Effector memory CD4-positive, alpha-beta T cell (primary cell): ENCODE data around the gene LRP2BP.

ENCODE experiments used
- DNase-seq, 3 donors: peaks; one replicate each; pipeline ENCODE4 v3.0.0-alpha.2; 2020
- H3K27ac ChIP-seq: 2 replicates; pipeline ENCODE4 v1.7.0; 2013; ENCODE audit warnings: mild to moderate bottlenecking, low read length, moderate library complexity; ENCODE audit not compliant: insufficient read depth, poor library complexity, severe bottlenecking
- H3K27me3 ChIP-seq: replicated peaks from 2 replicates; pipeline ENCODE4 v1.7.0; 2013; ENCODE audit warnings: mild to moderate bottlenecking, low read length; ENCODE audit not compliant: insufficient read depth, control insufficient read depth, poor library complexity, severe bottlenecking
- H3K36me3 ChIP-seq: 2 replicates; pipeline ENCODE4 v1.7.0; 2013; ENCODE audit warnings: mild to moderate bottlenecking, low read length, moderate library complexity; ENCODE audit not compliant: control insufficient read depth, insufficient read depth
- H3K4me1 ChIP-seq: 2 replicates; pipeline ENCODE4 v1.7.0; 2013; ENCODE audit warnings: low read length, mild to moderate bottlenecking; ENCODE audit not compliant: control insufficient read depth, insufficient read depth, poor library complexity, severe bottlenecking
- H3K4me3 ChIP-seq: 2 replicates; pipeline ENCODE4 v1.7.0; 2013; ENCODE audit warnings: low read length, low read depth, mild to moderate bottlenecking; ENCODE audit not compliant: insufficient read depth, poor library complexity, severe bottlenecking
- H3K9me3 ChIP-seq: 2 replicates; pipeline ENCODE4 v1.7.0; 2013; ENCODE audit warnings: mild to moderate bottlenecking, low read length, moderate library complexity; ENCODE audit not compliant: control insufficient read depth

Gene LRP2BP

DNA sequence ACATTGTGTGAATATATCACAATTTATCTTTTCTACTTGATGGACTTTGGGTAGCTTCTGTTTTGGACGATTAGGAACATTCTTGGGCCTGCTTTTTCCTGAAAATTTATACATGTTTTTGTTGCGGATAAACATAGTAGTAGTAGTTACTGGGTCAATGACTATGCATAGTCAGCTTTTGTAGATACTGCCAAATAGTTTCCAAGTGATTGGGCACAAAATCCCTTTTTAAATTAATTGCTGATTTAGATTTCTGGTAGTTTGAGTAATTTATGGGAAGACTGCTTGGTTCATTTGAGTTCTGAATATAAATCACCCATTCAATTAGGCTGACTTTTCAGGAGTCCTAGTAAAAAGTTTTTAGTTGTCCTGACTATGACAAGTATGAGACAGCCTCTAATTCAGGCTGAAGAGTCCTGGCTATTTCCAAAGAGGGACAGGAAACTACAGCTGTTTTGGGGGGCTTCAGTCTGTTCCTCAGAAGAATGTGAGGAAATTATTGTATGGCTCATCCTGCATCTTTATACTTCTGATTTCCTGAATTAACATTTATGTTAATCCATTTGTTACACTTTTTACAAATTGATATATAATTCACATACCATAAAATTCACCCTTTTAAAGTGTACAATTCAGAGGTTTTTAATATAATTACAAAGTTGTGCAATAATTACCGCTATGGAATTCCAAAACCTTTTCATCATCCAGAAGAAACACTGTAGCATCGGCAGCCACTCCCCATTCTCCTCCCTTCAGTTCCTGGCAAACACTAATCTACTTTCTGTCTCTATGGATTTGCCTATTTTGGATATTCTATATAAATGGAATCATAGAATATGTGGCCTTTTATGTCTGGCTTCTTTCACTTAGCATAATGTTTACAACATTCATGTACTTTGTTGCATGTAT lies 14.2 kb downstream of the LRP2BP start:
- Histone ChIP-seq H3K4me3 (no peak overlapping the region), H3K27me3 (no peaks in the 10 kb centered on the region), H3K4me1 (peaks cover 4% of the 10 kb centered on the region), H3K27ac (no peak overlapping the region), H3K36me3 (no peaks in the 10 kb centered on the region), H3K9me3 (no peaks in the 10 kb centered on the region)
- no peak for DNase-seq

DNA sequence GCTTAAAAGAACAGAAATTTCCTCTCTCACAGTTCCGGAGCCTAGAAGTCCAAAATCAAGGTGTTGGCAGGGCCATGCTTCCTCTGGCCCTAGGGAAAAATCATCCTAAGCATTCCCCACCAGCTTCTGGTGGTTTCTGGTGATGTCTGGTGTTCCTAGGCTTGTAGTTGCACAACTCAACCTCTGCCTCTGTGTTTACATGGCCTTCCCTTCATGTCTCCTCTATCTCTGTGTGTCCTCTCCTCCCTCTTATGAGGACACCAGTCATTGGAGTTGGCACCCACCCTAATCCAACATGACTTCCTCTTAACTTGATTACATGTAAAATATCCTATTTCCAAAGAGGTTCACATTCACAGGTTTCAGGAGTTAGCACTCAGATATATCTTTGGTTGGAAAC lies 15.4 kb downstream of the LRP2BP start:
- H3K4me1 ChIP-seq, result peaks cover 4% of the 10 kb centered on the region
- H3K27me3 ChIP-seq, result no peaks in the 10 kb centered on the region
- no peak for DNase-seq
- H3K4me3 ChIP-seq, result no peak overlapping the region
- H3K9me3 ChIP-seq, result no peaks in the 10 kb centered on the region
- H3K27ac ChIP-seq, result no peak overlapping the region
- no peaks in the 10 kb centered on the region for H3K36me3 ChIP-seq

GRCh38 chr4:185379326-185380295 lies 16.1 kb downstream of the LRP2BP start:
- Histone ChIP-seq H3K4me3 (no peak overlapping the region), H3K4me1 (peaks cover 3% of the 10 kb centered on the region), H3K27ac (no peak overlapping the region), H3K36me3 (no peaks in the 10 kb centered on the region), H3K9me3 (no peaks in the 10 kb centered on the region), H3K27me3 (no peaks in the 10 kb centered on the region)
- no peak for DNase-seq

GRCh38 chr4:185378264-185378663 lies 17.5 kb downstream of the LRP2BP start:
- H3K4me1 ChIP-seq, result no peaks in the 10 kb centered on the region
- H3K9me3 ChIP-seq, result no peaks in the 10 kb centered on the region
- DNase-seq, result no peak
- no peak overlapping the region for H3K4me3 ChIP-seq
- H3K27me3 ChIP-seq, result no peaks in the 10 kb centered on the region
- H3K27ac ChIP-seq, result no peak overlapping the region
- no peaks in the 10 kb centered on the region for H3K36me3 ChIP-seq

DNA sequence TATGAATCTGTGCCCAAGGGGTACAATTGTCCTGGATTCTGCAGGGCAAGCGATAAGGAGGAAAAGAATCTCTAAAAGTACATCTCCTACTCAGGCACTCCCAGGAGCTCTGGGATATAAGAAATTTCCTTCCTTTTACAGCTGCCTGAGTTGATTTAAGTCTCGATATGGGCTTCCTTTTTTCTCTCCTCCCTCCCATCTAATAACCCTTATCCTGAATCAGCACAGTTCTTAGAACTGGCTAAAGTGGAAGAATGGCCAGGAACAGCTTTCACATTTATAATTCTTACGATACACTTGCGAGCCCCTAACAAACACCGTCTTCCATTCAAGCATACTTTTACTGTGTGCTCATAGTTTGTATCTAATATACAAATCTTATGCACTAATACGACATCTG lies 21.2 kb downstream of the LRP2BP start:
- Histone ChIP-seq H3K4me3 (no peak overlapping the region), H3K27me3 (no peaks in the 10 kb centered on the region)
- no peak for DNase-seq

DNA sequence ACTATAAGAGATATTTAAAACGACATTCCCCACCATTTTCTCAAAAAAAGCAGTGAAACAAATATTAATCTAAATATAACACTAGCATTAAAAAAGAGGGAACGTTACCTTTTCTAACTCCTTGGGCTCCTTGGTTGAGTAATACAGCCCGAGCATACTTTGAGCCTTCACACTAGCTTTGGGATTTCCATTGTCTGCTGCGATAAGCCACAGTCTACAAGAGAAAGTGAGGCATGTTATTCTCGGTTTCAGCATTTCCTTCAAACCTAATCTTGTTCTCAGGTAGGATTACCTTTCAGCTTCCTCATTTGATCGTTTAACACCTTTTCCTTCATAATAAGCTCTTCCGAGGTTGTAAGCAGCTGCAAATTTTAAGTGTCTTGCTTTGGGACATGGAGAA lies 21.7 kb downstream of the LRP2BP start:
- Histone ChIP-seq H3K4me1 (no peaks in the 10 kb centered on the region), H3K27me3 (no peaks in the 10 kb centered on the region), H3K4me3 (no peak overlapping the region), H3K36me3 (no peaks in the 10 kb centered on the region), H3K27ac (no peak overlapping the region), H3K9me3 (no peaks in the 10 kb centered on the region)
- no peak for DNase-seq

More for the DNA sequence above, 21.2 kb downstream of the LRP2BP start:
- Histone ChIP-seq H3K9me3 (no peaks in the 10 kb centered on the region), H3K36me3 (no peaks in the 10 kb centered on the region), H3K4me1 (no peaks in the 10 kb centered on the region), H3K27ac (no peak overlapping the region)

DNA sequence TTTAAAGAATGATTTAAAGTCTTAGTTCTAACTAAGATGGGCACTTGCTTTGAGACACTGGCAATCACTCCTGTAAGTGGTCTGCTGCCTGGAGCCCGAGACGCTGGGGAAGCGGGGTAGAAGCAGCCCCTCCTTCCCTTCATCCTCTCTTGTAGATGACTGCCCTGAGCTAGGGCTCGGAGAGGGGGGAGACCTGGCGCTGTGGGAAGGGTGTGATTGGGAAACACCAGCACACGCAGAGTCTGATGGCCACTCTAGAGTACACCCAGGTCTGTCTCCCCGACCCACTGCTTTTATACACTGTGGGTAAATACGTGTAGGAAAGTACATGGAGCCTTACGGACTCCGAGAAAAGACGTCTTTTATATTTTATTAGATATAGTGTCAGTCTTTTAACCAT lies 24.0 kb downstream of the LRP2BP start:
- no peak overlapping the region for H3K4me3 ChIP-seq
- H3K9me3 ChIP-seq, result no peaks in the 10 kb centered on the region
- DNase-seq, result no peak
- H3K36me3 ChIP-seq, result no peaks in the 10 kb centered on the region
- no peaks in the 10 kb centered on the region for H3K4me1 ChIP-seq
- H3K27me3 ChIP-seq, result no peaks in the 10 kb centered on the region
- no peak overlapping the region for H3K27ac ChIP-seq

DNA sequence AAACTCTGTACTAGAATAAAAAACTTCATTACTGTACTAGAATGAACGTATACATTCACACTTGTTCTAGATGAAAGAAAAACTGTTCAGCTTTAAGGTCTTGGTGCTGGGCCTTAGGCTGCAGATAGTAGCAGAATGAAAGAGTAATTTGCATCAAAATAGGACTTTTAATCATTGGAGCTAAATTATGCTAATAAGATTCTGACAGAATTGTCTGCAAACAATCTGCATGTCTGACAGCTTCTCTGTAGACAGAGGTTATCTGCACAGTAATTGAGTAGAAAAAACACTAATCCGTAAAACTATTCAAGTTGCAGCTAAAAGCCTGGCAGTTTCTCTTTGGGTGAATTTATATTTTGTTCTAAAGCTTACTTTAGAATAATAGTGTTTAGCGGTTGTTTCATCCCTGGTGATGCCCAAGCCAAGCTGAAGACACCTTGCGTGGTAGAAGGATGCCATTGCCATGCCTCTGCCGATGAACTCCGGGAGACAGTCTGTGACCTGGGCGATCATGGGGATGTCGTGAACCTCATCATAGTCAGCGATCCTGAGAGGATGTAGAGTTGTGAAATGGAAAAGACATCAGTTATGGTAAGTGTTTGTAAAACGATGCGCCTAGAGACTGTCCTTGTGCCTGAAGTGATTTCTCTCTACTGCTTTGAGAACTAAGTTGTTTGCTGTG lies 25.3 kb downstream of the LRP2BP start:
- no peaks in the 10 kb centered on the region for H3K27me3 ChIP-seq
- H3K4me3 ChIP-seq, result no peak overlapping the region
- no peak for DNase-seq
- no peaks in the 10 kb centered on the region for H3K9me3 ChIP-seq
- H3K36me3 ChIP-seq, result no peaks in the 10 kb centered on the region
- H3K4me1 ChIP-seq, result no peaks in the 10 kb centered on the region
- H3K27ac ChIP-seq, result no peak overlapping the region

DNA sequence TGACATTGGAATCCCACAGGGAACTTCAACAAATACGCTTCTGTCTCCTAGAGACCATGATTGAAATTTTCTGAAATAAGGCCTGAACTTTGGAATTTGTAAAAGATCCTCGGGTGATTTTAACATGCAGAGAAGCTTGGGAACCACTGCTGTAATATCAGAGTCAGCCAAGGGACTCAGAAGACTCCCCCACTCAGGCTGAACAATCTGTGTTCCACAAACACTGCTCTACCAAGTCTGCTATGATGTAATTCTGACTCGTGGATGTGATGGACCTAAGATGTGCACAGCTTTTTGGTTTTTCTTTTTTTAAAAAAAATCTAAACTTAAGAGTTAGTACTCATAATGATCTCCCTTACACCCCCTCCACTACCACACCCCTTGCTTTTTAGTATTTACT lies 26.0 kb downstream of the LRP2BP start:
- Histone ChIP-seq H3K27ac (no peak overlapping the region), H3K4me3 (no peak overlapping the region), H3K36me3 (no peaks in the 10 kb centered on the region), H3K9me3 (no peaks in the 10 kb centered on the region), H3K27me3 (no peaks in the 10 kb centered on the region), H3K4me1 (no peaks in the 10 kb centered on the region)
- no peak for DNase-seq
